Measurements from ENCODE around the gene IFIT1B. TPM values are rescaled to one million over a fixed set of nuclear protein-coding genes. Genes with fewer than 3 reads are reported as not detected.

IFIT1B gene
- total RNA-seq, 1 experiment from 2014 or later: not detected

GRCh38 chr10:89355394-89355931 is 22.4 kb upstream of the IFIT1B start:
- H3K9me2 ChIP-seq (ENCODE audit: insufficient read depth): no peaks in the 10 kb centered on the region; the same call in 1 of the 2 replicates
- H3K4me3 ChIP-seq: no peak overlapping the region
- no peak for DNase-seq
- no peaks in the 10 kb centered on the region for H3K36me3 ChIP-seq (ENCODE audit: low read depth)
- no peaks in the 10 kb centered on the region for H3K27me3 ChIP-seq (ENCODE audit: insufficient read depth, low read depth)
- peaks cover 24% of the 10 kb centered on the region for H3F3A ChIP-seq (ENCODE audit: insufficient read depth, low read depth)
- POLR2A ChIA-PET (ENCODE audit: unreplicated experiment): no interaction called here
- H4K20me1 ChIP-seq (ENCODE audit: insufficient read depth): no peaks in the 10 kb centered on the region
- no peak for TF ChIP-seq CTCF (conservative IDR thresholded peaks at IDR 0.05)
- no peak for TF ChIP-seq EZH2 (IDR thresholded peaks at IDR 0.05; ENCODE audit: low read depth)
- H3K79me2 ChIP-seq (ENCODE audit: low read depth): no peaks in the 10 kb centered on the region
- no TSS peak for BruUV-seq (replicated peaks)
- CTCF ChIA-PET: no interaction called here
- peaks cover 27% of the 10 kb centered on the region for H3K4me1 ChIP-seq (replicated peaks; ENCODE audit: insufficient read depth)
- H3K9me3 ChIP-seq (ENCODE audit: insufficient read depth, low read depth): no peaks in the 10 kb centered on the region
- no peak overlapping the region for H3K4me2 ChIP-seq
- H3K27ac ChIP-seq: no peak overlapping the region
- H2AFZ ChIP-seq: no peak overlapping the region
- intact Hi-C loops (cut with micrococcal nuclease; ENCODE audit: unreplicated experiment): no loop called here

GRCh38 chr10:89357096-89357495 is 20.8 kb upstream of the IFIT1B start:
- H3K27me3 ChIP-seq (ENCODE audit: insufficient read depth, low read depth): no peaks in the 10 kb centered on the region
- no TSS peak for BruUV-seq (replicated peaks)
- intact Hi-C loops (cut with micrococcal nuclease; ENCODE audit: unreplicated experiment): no loop called here
- DNase-seq: no peak
- H2AFZ ChIP-seq: no peak overlapping the region
- CTCF ChIA-PET: no interaction called here
- H3K4me1 ChIP-seq (replicated peaks; ENCODE audit: insufficient read depth): peaks cover 13% of the 10 kb centered on the region
- H3K9me3 ChIP-seq (ENCODE audit: insufficient read depth, low read depth): no peaks in the 10 kb centered on the region
- no peak overlapping the region for H3K4me3 ChIP-seq
- H4K20me1 ChIP-seq (ENCODE audit: insufficient read depth): no peaks in the 10 kb centered on the region
- no peaks in the 10 kb centered on the region for H3K36me3 ChIP-seq (ENCODE audit: low read depth)
- H3K4me2 ChIP-seq: no peak overlapping the region
- TF ChIP-seq CTCF (conservative IDR thresholded peaks at IDR 0.05) (no peak), EZH2 (IDR thresholded peaks at IDR 0.05; ENCODE audit: low read depth) (no peak)
- no peaks in the 10 kb centered on the region; the same call in 1 of the 2 replicates for H3K9me2 ChIP-seq (ENCODE audit: insufficient read depth)
- no peak overlapping the region for H3K27ac ChIP-seq
- H3K79me2 ChIP-seq (ENCODE audit: low read depth): no peaks in the 10 kb centered on the region
- peaks cover 10% of the 10 kb centered on the region; the same call in 1 of the 2 replicates for H3F3A ChIP-seq (ENCODE audit: insufficient read depth, low read depth)
- POLR2A ChIA-PET (ENCODE audit: unreplicated experiment): no interaction called here

GRCh38 chr10:89357975-89358374 is 19.9 kb upstream of the IFIT1B start:
- Histone ChIP-seq H3K9me2 (ENCODE audit: insufficient read depth) (no peaks in the 10 kb centered on the region; the same call in 1 of the 2 replicates), H4K20me1 (ENCODE audit: insufficient read depth) (no peaks in the 10 kb centered on the region), H3K27me3 (ENCODE audit: insufficient read depth, low read depth) (no peaks in the 10 kb centered on the region), H3K4me1 (replicated peaks; ENCODE audit: insufficient read depth) (peaks cover 6% of the 10 kb centered on the region), H3K4me2 (no peak overlapping the region), H3K4me3 (no peak overlapping the region), H3K79me2 (ENCODE audit: low read depth) (no peaks in the 10 kb centered on the region), H3K9me3 (ENCODE audit: insufficient read depth, low read depth) (no peaks in the 10 kb centered on the region), H3F3A (ENCODE audit: insufficient read depth, low read depth) (peaks cover 3% of the 10 kb centered on the region; the same call in 1 of the 2 replicates), H3K27ac (no peak overlapping the region), H2AFZ (no peak overlapping the region), H3K36me3 (ENCODE audit: low read depth) (no peaks in the 10 kb centered on the region)
- DNase-seq: no peak
- ChIA-PET CTCF (no interaction called here), POLR2A (ENCODE audit: unreplicated experiment) (no interaction called here)
- intact Hi-C loops (cut with micrococcal nuclease; ENCODE audit: unreplicated experiment): no loop called here
- TF ChIP-seq EZH2 (IDR thresholded peaks at IDR 0.05; ENCODE audit: low read depth) (no peak), CTCF (conservative IDR thresholded peaks at IDR 0.05) (no peak)
- no TSS peak for BruUV-seq (replicated peaks)

Data from PC-9 (cell line).